HepG2 (cell line): ENCODE results near the gene SLC22A31. TPM values are rescaled to one million over a fixed set of nuclear protein-coding genes. Genes with fewer than 3 reads are reported as not detected.

Source experiments
- CAMTA2 ChIP-seq: sonication (generic); formaldehyde crosslinking; IDR thresholded peaks from 2 replicates; pipeline ENCODE4 v1.4.0; 2020; ENCODE audit warnings: mild to moderate bottlenecking, missing genetic modification reagents, borderline replicate concordance
- CREM ChIP-seq, 2 experiments: sonication (generic) in 1 of 2; formaldehyde crosslinking in 1 of 2; IDR thresholded peaks; 2 replicates each; pipeline versions ENCODE4 v1.4.0 to v1.6.1; 2016 to 2020; ENCODE audit warnings: antibody characterized with exemption in 1 of 2, mild to moderate bottlenecking in 1 of 2, missing genetic modification reagents in 1 of 2
- DMAP1 ChIP-seq: IDR thresholded peaks from 2 replicates; pipeline ENCODE4 v1.6.1; 2016
- DNMT1 ChIP-seq: sonication (generic); formaldehyde crosslinking; IDR thresholded peaks from 2 replicates; pipeline ENCODE4 v1.5.1; 2020; ENCODE audit warnings: mild to moderate bottlenecking, missing genetic modification reagents
- ESRRA ChIP-seq: sonication (generic); formaldehyde crosslinking; IDR thresholded peaks from 2 replicates; pipeline ENCODE4 v1.5.1; 2020; ENCODE audit warnings: mild to moderate bottlenecking, low read depth, missing genetic modification reagents
- HMG20A ChIP-seq: IDR thresholded peaks from 2 replicates; pipeline ENCODE4 v1.6.1; 2016; ENCODE audit warnings: borderline replicate concordance
- NCOA1 ChIP-seq: sonication (generic); formaldehyde crosslinking; IDR thresholded peaks from 2 replicates; pipeline ENCODE4 v1.9.0; 2021; ENCODE audit warnings: missing genetic modification reagents
- NFE2 ChIP-seq: sonication (generic); formaldehyde crosslinking; IDR thresholded peaks from 2 replicates; pipeline ENCODE4 v1.4.0; 2020; ENCODE audit warnings: missing genetic modification reagents
- PLRG1 ChIP-seq: fragments of 450-650 bp; conservative IDR thresholded peaks from 2 replicates; pipeline ENCODE4 v1.6.1; 2016
- POLR2A ChIP-seq, 2 experiments: IDR thresholded peaks; 2 replicates each; pipeline ENCODE4 v1.6.1; 2011; ENCODE audit warnings: low read depth in 2 of 2, low read length in 2 of 2, mild to moderate bottlenecking in 1 of 2, moderate library complexity in 1 of 2; ENCODE audit not compliant: insufficient read depth in 1 of 2
- SALL1 ChIP-seq: sonication (generic); formaldehyde crosslinking; IDR thresholded peaks from 2 replicates; pipeline ENCODE4 v1.8.0; 2022; ENCODE audit warnings: mild to moderate bottlenecking, missing genetic modification reagents
- SMC3 ChIP-seq: IDR thresholded peaks from 2 replicates; pipeline ENCODE4 v1.6.1; 2011; ENCODE audit warnings: low read length, improper control_type of control experiment
- SOX5 ChIP-seq: IDR thresholded peaks from 2 replicates; pipeline ENCODE4 v1.6.1; 2016; ENCODE audit warnings: borderline replicate concordance
- TAF15 ChIP-seq: fragments of 200-400 bp; formaldehyde crosslinking; IDR thresholded peaks from one replicate; pipeline ENCODE4 v1.6.1; 2018; ENCODE audit warnings: mild to moderate bottlenecking, low read depth, low read length; ENCODE audit not compliant: poor library complexity, severe bottlenecking
- TEAD3 ChIP-seq: optimal IDR thresholded peaks from 2 replicates; pipeline ENCODE3; 2016; ENCODE audit warnings: borderline replicate concordance
- ZBTB21 ChIP-seq: sonication (generic); formaldehyde crosslinking; IDR thresholded peaks from 2 replicates; pipeline ENCODE4 v1.4.0; 2020; ENCODE audit warnings: missing genetic modification reagents
- ZBTB3 ChIP-seq: sonication (generic); formaldehyde crosslinking; IDR thresholded peaks from 2 replicates; pipeline ENCODE4 v1.4.0; 2020; ENCODE audit warnings: low read depth, mild to moderate bottlenecking, moderate library complexity, missing genetic modification reagents, borderline replicate concordance
- ZMYM2 ChIP-seq: sonication (generic); formaldehyde crosslinking; IDR thresholded peaks from 2 replicates; pipeline ENCODE4 v1.8.0; 2022; ENCODE audit warnings: mild to moderate bottlenecking, missing genetic modification reagents
- ZNF484 ChIP-seq: sonication (generic); formaldehyde crosslinking; IDR thresholded peaks from 2 replicates; pipeline ENCODE4 v1.5.1; 2020; ENCODE audit warnings: mild to moderate bottlenecking, low read depth, missing genetic modification reagents, borderline replicate concordance
- ZNF547 ChIP-seq: sonication (generic); formaldehyde crosslinking; IDR thresholded peaks from 2 replicates; pipeline ENCODE4 v1.5.1; 2020; ENCODE audit warnings: mild to moderate bottlenecking, missing genetic modification reagents
- ZNF567 ChIP-seq: sonication (generic); formaldehyde crosslinking; IDR thresholded peaks from 2 replicates; pipeline ENCODE4 v1.8.1; 2023; ENCODE audit warnings: mild to moderate bottlenecking, missing genetic modification reagents, borderline replicate concordance
- ZNF782 ChIP-seq: sonication (generic); formaldehyde crosslinking; IDR thresholded peaks from 2 replicates; pipeline ENCODE4 v1.4.0; 2020; ENCODE audit warnings: missing genetic modification reagents, mild to moderate bottlenecking, borderline replicate concordance
- ZSCAN30 ChIP-seq: sonication (generic); formaldehyde crosslinking; IDR thresholded peaks from 2 replicates; pipeline ENCODE4 v1.5.0; 2020; ENCODE audit warnings: mild to moderate bottlenecking, missing genetic modification reagents
- polyA plus RNA-seq, 8 experiments: library from polyadenylated mRNA; depleted of rRNA in 3 of 8; stranded (reverse) in 7 of 8; unstranded in 1 of 8; fragments of >200 nt; fragmentation: Illumina TruSeq in 4 of 8; extraction: Trizol in 4 of 8; gene quantifications; 2 replicates each; pipeline versions ENCODE4 v1.2.1 to v1.2.3, GENCODE V29; 2011 to 2016; ENCODE audit warnings: low read depth in 4 of 8, missing spikeins in 1 of 8, mixed read lengths in 1 of 8; ENCODE audit not compliant: insufficient read depth in 1 of 8
- total RNA-seq, 5 experiments: library from RNA; depleted of rRNA; stranded (reverse); fragments of >200 nt; fragmentation: Illumina TruSeq; extraction: Trizol; gene quantifications; 2 replicates each; pipeline ENCODE4 v1.2.3, GENCODE V29; 2016; ENCODE audit warnings: low read depth in 1 of 5
- TF ChIP-seq, protein P1 (sequence below): IDR thresholded peaks from 2 replicates; pipeline ENCODE4 v1.6.1; 2016
- TF ChIP-seq, protein P2 (sequence below): sonication (generic); formaldehyde crosslinking; IDR thresholded peaks from 2 replicates; pipeline ENCODE4 v1.5.0; 2020; ENCODE audit warnings: missing genetic modification reagents
- TF ChIP-seq, protein P3 (sequence below): sonication (generic); formaldehyde crosslinking; IDR thresholded peaks from 2 replicates; pipeline ENCODE4 v1.8.0; 2022; ENCODE audit warnings: missing genetic modification reagents, mild to moderate bottlenecking, inconsistent platforms, borderline replicate concordance
- TF ChIP-seq, protein P4 (sequence below): sonication (generic); formaldehyde crosslinking; IDR thresholded peaks from 2 replicates; pipeline ENCODE4 v1.5.0; 2020; ENCODE audit warnings: mild to moderate bottlenecking, low read depth, missing genetic modification reagents, borderline replicate concordance

Gene SLC22A31
- total and polyA plus RNA-seq, 2 of the 13 experiments (the other 11 are each of a cell fraction or from before 2014, with no cell fraction given) = 67.3 to 83.3 TPM

DNA sequence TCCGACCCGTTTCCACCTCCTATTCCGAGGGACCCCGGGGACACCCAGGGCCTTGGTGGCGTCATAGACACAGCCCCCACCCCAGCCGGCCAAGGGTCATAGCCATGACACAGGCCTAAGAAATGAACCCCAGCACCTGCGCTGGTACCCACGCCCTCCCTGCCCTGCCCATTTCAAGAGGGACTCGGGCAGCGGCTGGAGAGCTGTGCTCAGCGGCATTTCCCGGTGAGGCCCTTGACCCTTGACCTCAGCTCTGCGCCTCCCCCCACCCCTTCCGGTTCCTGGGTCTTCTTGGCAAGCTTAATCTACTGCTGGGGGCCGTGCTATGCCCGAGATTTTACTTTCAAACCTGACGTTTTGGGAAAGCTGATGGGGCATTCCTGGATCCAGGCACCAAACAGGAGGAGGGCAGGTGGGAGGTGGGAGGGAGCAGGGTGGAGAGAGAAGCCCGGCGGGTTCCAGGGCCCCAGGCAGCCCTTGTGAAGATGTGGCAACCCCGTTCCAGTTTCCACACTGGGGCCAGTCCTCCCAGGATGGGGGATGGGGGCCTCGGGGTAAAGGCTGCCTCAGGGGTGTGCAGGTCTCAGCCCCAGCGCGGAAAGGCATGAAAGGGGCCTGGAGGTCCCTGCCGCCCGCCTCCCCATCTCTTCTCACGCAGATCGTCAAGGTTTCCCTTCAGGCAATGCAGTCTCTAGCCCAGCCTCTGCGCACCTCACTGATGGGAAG, at the start of gene SLC22A31 (continued):
- TF ChIP-seq, protein P1, sequence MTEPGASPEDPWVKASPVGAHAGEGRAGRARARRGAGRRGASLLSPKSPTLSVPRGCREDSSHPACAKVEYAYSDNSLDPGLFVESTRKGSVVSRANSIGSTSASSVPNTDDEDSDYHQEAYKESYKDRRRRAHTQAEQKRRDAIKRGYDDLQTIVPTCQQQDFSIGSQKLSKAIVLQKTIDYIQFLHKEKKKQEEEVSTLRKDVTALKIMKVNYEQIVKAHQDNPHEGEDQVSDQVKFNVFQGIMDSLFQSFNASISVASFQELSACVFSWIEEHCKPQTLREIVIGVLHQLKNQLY (CRISPR knock-in tag) = 0 out of 2 replicates have a peak, but pooled peaks have one; percentile 18
- TF ChIP-seq SALL1 (peak; percentile 56; the same call in 1 of the 2 replicates), DMAP1 (peak; percentile 41), ZMYM2 (CRISPR knock-in tag) (no peak), PLRG1 (no peak), CAMTA2 (CRISPR knock-in tag) (no peak), ZNF567 (CRISPR knock-in tag) (0 out of 2 replicates have a peak, but pooled peaks have one; percentile 77), ESRRA (0 out of 2 replicates have a peak, but pooled peaks have one; percentile 41), TAF15 (no peak), DNMT1 (CRISPR knock-in tag) (no peak), ZNF547 (no peak), TEAD3 (CRISPR knock-in tag) (peak; percentile 37), ZNF782 (CRISPR knock-in tag) (peak; percentile 80; the same call in 1 of the 2 replicates), CREM (IDR thresholded peaks at IDR 0.05) (0 out of 2 replicates have a peak, but pooled peaks have one; percentile 51), CREM (CRISPR knock-in tag; IDR thresholded peaks at IDR 0.05) (no peak), ZNF484 (CRISPR knock-in tag) (no peak), ZBTB21 (CRISPR knock-in tag) (peak; percentile 65; the same call in 1 of the 2 replicates), NFE2 (CRISPR knock-in tag) (no peak), HMG20A (CRISPR knock-in tag) (no peak; the same call in 1 of the 2 replicates), ZBTB3 (0 out of 2 replicates have a peak, but pooled peaks have one; percentile 70), SOX5 (CRISPR knock-in tag) (no peak; the same call in 1 of the 2 replicates), NCOA1 (CRISPR knock-in tag) (0 out of 2 replicates have a peak, but pooled peaks have one; percentile 33), ZSCAN30 (no peak), SMC3 (no peak), POLR2A (IDR thresholded peaks at IDR 0.05; ENCODE audit: insufficient read depth in 1 of 2, low read depth in 2 of 2, low read length in 2 of 2) (peak in 1 of 2 experiments; percentile 45; a peak in 1 of 4 replicates)
- TF ChIP-seq, protein P2, sequence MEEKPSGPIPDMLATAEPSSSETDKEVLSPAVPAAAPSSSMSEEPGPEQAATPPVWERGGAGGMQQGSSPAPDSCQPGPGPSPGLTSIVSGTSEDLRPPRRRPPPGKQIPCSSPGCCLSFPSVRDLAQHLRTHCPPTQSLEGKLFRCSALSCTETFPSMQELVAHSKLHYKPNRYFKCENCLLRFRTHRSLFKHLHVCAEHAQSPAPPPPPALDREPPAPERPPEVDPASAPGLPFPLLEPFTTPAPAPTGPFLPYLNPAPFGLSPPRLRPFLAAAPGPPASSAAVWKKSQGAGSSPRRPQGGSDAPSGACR = peak; percentile 57; the same call in 1 of the 2 replicates
- TF ChIP-seq, protein P3, sequence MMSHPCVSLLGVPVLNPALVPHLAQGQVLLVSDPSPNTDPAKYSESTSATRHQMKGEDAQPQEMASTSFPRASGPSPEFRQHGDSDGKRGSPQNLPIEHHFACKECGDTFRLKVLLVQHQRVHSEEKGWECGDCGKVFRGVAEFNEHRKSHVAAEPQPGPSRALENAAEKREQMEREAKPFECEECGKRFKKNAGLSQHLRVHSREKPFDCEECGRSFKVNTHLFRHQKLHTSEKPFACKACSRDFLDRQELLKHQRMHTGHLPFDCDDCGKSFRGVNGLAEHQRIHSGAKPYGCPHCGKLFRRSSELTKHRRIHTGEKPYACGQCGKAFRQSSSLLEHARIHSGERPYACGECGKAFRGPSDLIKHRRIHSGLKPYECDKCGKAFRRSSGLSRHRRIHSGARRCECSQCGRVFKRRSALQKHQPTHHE = 0 out of 2 replicates have a peak, but pooled peaks have one; percentile 22
- TF ChIP-seq, protein P4, sequence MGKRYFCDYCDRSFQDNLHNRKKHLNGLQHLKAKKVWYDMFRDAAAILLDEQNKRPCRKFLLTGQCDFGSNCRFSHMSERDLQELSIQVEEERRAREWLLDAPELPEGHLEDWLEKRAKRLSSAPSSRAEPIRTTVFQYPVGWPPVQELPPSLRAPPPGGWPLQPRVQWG = no peak
